Measurements from ENCODE around the gene TNFSF10.

- TF ChIP-seq TAF1 (IDR thresholded peaks at IDR 0.05; ENCODE audit: low read depth) (no peak), RAD21 (conservative IDR thresholded peaks at IDR 0.05) (no peak), CTCF (IDR thresholded peaks at IDR 0.05; ENCODE audit: poor library complexity, severe bottlenecking) (no peak), REST (IDR thresholded peaks at IDR 0.05; ENCODE audit: borderline replicate concordance) (no peak), EZH2 (IDR thresholded peaks at IDR 0.05; ENCODE audit: borderline replicate concordance, insufficient read depth, low read length, poor library complexity, severe bottlenecking) (no peak), EP300 (conservative IDR thresholded peaks at IDR 0.05; ENCODE audit: poor library complexity, severe bottlenecking) (no peak), POLR2AphosphoS5 (IDR thresholded peaks at IDR 0.05) (no peak)
Measured at GRCh38 chr3:172524611-172525010, 1.4 kb upstream of the TNFSF10 start.

Measured in neural cell (in vitro differentiated cells).